Neural crest cell (in vitro differentiated cells): ENCODE data around the gene YAF2. TPM values are rescaled to one million over a fixed set of nuclear protein-coding genes. Genes with fewer than 3 reads are reported as not detected.
"Not testable (repeated sequence)": the region's sequence is repeated elsewhere in the genome, so short reads cannot be mapped to it uniquely, and the experiment has no call there.

Source experiments
- DNase-seq: peaks from one replicate; pipeline ENCODE4 v3.0.0; 2021; ENCODE audit warnings: low read depth, mixed read lengths, low spot score
- H3K27ac Mint-ChIP-seq: one replicate; pipeline ENCODE4 v1.8.0; 2021; ENCODE audit warnings: mild to moderate bottlenecking, mixed read lengths; ENCODE audit not compliant: unreplicated experiment
- H3K27me3 Mint-ChIP-seq: 2 replicates; pipeline ENCODE4 v1.8.0; 2021; ENCODE audit warnings: low read depth, mild to moderate bottlenecking, mixed read lengths
- H3K36me3 Mint-ChIP-seq: 2 replicates; pipeline ENCODE4 v1.8.0; 2021; ENCODE audit warnings: low read depth, mild to moderate bottlenecking, mixed read lengths
- H3K4me1 Mint-ChIP-seq: 2 replicates; pipeline ENCODE4 v1.8.0; 2021; ENCODE audit warnings: mixed read lengths
- H3K4me3 Mint-ChIP-seq: one replicate; pipeline ENCODE4 v1.8.0; 2021; ENCODE audit warnings: mild to moderate bottlenecking, mixed read lengths
- H3K9me3 Mint-ChIP-seq: 2 replicates; pipeline ENCODE4 v1.8.0; 2021; ENCODE audit warnings: mixed read lengths
- CTCF ChIP-seq: fragments of 200-600 bp; sonication (generic); conservative IDR thresholded peaks from 2 replicates; pipeline ENCODE4 v1.5.0; 2021; ENCODE audit warnings: antibody characterized with exemption, mild to moderate bottlenecking
- total RNA-seq: library from RNA; stranded (reverse); gene quantifications from 2 replicates; pipeline ENCODE4 v1.2.1, GENCODE V29; 2021

Gene YAF2
- total RNA-seq, 1 donor from 2014 or later: 33.6 TPM

GRCh38 chr12:42196723-42197603, 41.1 kb downstream of the YAF2 start:
- no peak for TF ChIP-seq CTCF
- Mint-ChIP-seq H3K4me3 (no peak overlapping the region), H3K27ac (no peak overlapping the region), H3K4me1 (no peaks in the 10 kb centered on the region), H3K36me3 (peaks cover 2% of the 10 kb centered on the region), H3K27me3 (no peaks in the 10 kb centered on the region), H3K9me3 (no peaks in the 10 kb centered on the region)
- no peak for DNase-seq

GRCh38 chr12:42192686-42193085, 45.4 kb downstream of the YAF2 start:
- TF ChIP-seq CTCF: no peak
- H3K27ac Mint-ChIP-seq: no peak overlapping the region
- no peaks in the 10 kb centered on the region for H3K36me3 Mint-ChIP-seq
- H3K4me3 Mint-ChIP-seq: no peak overlapping the region
- no peaks in the 10 kb centered on the region for H3K4me1 Mint-ChIP-seq
- no peaks in the 10 kb centered on the region for H3K9me3 Mint-ChIP-seq
- no peak for DNase-seq
- no peaks in the 10 kb centered on the region for H3K27me3 Mint-ChIP-seq

- TF ChIP-seq CTCF: no peak
- Mint-ChIP-seq H3K9me3 (no peaks in the 10 kb centered on the region), H3K27me3 (no peaks in the 10 kb centered on the region), H3K4me3 (no peak overlapping the region), H3K27ac (no peak overlapping the region), H3K36me3 (no peaks in the 10 kb centered on the region), H3K4me1 (no peaks in the 10 kb centered on the region)
- no peak for DNase-seq
These were observed 45.8 kb downstream of the YAF2 start for GRCh38 chr12:42192258-42192657.

GRCh38 chr12:42190376-42190775, 47.7 kb downstream of the YAF2 start:
- no peak for TF ChIP-seq CTCF
- Mint-ChIP-seq H3K4me3 (no peak overlapping the region), H3K36me3 (no peaks in the 10 kb centered on the region), H3K27ac (no peak overlapping the region), H3K27me3 (no peaks in the 10 kb centered on the region), H3K9me3 (no peaks in the 10 kb centered on the region), H3K4me1 (no peaks in the 10 kb centered on the region)
- no peak for DNase-seq

- H3K36me3 Mint-ChIP-seq, H3K4me1 Mint-ChIP-seq, H3K27me3 Mint-ChIP-seq, DNase-seq, H3K4me3 Mint-ChIP-seq, H3K27ac Mint-ChIP-seq, H3K9me3 Mint-ChIP-seq: not testable (repeated sequence)
These were observed 49.8 kb downstream of the YAF2 start for GRCh38 chr12:42188275-42188674.

GRCh38 chr12:42187799-42188198, 50.2 kb downstream of the YAF2 start:
- DNase-seq: no peak
- H3K4me3 Mint-ChIP-seq: no peak overlapping the region
- no peaks in the 10 kb centered on the region for H3K9me3 Mint-ChIP-seq
- H3K27me3 Mint-ChIP-seq: no peaks in the 10 kb centered on the region
- H3K4me1 Mint-ChIP-seq: no peaks in the 10 kb centered on the region
- no peak overlapping the region for H3K27ac Mint-ChIP-seq
- H3K36me3 Mint-ChIP-seq: peaks cover 5% of the 10 kb centered on the region
- TF ChIP-seq CTCF: no peak
